DMS79 treated with DMSO at 0.1 percent for 48 hours (cell line): ENCODE measurements around the gene PSMD11.
A peak's percentile ranks its signal among the peaks of the same experiment; 100 is the strongest.

ENCODE experiments used
- DNase-seq: peaks from one replicate; lab custom pipeline; 2025; lab: John Stamatoyannopoulos, UW

Gene PSMD11

DNA sequence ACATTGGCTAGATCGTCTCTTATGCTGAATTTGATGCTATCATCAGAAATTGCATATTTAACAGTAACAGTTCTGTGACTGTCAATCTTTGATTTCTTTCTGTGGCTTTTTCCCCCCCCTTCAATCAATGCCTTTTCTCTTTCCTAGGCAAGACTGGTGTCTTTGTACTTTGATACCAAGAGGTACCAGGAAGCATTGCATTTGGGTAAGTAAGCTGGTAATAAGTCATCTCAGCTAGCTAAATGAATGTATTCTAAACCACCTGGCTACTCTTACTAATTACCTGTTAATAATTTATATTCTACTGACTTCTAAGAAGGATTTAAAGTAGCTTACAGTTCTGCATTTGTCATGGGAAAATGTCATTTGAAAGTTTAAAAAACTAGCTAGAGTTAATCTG is 20.1 kb downstream of the PSMD11 start:
- no peak for DNase-seq

DNA sequence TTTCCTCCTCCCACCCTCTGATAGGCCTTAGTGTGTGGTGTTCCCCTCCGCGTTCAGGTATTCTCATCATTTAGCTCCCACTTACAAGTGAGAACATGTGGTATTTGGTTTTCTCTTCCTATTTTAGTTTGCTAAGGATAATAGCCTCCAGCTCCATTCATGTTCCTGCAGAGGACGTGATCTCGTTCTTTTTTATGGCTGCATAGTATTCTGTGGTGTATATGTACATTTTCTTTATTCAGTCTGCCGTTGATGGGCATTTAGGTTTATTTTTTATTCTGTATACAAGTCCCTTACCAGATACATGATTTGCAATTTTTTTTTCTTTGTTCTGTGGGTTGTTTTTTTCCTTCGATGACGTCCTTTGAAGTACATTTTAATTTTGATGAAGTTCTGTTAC is 23.6 kb downstream of the PSMD11 start:
- DNase-seq: no peak

DNA sequence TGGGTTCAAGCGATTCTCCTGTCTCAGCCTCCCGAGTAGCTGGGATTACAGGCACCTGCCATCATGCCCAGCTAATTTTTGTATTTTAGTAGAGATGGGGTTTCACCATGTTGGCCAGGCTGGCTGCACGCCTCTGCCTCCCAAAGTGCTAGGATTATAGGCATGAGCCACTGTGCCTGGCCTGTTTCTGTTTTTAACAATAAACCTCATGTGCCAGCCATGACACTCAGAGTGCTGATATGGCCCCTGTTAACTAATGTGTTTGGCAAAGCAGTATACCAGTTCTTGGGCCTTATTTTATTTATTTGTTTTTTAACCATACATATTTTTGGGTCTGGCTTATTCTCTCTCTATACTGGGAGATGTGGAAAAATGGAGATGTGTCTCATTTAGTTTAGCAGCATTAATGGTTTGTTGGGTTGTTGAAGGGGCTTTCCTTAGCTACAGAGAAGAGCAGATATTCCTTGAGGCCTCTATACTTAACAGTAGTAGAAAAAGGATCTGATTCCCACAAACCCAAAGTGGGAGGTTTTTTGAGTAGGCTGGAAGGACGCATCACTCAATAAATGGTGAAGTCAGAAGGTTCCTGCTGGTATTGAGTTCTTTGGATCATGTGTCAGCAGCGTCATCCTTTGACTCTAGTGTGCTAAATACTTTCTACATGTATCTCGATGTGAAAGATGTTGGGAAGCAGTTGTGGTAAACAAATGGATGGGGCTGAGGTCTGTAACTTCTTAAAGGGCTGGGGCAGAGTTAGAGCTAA is 26.3 kb downstream of the PSMD11 start:
- DNase-seq: no peak

GRCh38 chr17:32471652-32472051 is 27.3 kb downstream of the PSMD11 start:
- no peak for DNase-seq

DNA sequence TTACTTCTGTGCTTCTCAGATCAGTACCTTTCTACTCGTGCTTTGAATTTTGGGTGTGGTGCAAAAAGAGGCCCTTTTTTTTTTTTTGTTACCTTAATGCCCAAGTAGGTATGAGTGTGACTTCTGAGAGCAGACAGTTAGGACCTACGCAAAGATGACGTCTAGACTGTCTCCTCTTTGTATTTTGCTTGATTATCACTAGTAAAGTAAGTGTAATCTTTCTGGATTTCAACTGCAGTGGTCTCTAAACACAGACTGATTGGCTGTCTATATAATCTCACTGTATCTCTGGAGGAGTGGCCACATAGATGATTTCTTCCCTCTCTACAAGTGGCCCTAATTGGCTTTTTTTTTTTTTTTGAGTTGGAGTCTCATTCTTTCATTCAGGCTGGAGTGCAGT is 30.9 kb downstream of the PSMD11 start:
- DNase-seq: no peak

DNA sequence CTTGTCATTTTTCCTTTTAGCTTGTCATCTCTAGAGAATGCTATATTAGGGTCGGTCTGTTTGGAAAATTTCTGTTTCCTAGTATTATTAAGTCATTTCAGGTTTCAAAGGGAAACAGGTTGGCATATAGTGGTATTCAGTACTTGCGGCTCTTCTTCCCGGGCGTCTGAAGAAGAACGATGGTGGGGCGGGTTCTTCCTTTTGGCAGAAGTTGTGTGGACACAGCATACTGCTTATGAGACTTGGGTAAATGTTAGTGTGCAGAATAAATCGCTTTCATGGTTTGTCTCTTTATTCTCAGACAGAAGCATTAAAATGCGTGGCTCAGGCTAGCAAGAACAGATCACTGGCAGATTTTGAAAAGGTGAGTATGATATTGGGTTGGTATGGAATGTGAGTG is 32.9 kb downstream of the PSMD11 start:
- no peak for DNase-seq

DNA sequence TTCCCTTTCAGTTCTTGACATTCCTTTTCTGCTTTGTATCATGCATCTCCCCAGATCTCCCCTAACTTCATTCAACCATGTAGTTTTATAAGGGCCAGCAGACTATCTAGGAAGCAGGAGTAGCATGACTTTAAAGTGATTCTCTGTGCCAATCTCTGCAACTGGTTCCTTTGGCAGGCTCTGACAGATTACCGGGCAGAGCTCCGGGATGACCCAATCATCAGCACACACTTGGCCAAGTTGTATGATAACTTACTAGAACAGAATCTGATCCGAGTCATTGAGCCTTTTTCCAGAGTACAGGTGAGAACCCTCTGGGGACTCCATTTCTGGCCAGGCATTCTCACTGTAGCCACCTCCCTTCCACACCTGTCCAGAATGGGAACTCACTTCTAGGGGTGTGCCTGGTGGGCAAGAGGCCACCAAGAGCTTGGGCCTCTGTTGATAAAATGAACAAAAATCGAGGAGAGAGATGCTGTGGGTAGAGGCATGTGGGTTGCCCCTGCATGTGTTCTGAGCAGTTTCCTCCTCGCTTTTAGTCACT is 34.8 kb downstream of the PSMD11 start:
- no peak for DNase-seq

DNA sequence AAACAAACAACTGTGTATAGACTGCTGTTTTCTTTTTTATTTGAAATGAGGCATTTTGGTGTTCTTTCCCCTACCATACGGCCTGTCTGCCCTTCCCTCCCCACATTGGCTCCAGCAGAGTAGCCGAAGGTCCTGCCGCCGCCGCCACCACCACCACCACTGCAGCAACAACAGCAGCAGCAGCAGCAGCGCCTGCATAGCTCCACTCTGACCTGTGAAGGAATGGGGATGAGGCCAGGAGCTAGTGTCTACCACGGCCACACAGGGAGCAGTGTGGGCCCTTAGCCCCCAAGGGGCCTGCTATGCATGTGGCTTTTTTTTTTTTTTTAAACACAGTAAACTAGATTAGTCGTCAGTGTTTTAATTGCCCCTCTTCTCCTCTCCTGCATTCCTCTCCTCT is 36.9 kb downstream of the PSMD11 start:
- no peak for DNase-seq

GRCh38 chr17:32482568-32483320 is 38.4 kb downstream of the PSMD11 start:
- DNase-seq: no peak

DNA sequence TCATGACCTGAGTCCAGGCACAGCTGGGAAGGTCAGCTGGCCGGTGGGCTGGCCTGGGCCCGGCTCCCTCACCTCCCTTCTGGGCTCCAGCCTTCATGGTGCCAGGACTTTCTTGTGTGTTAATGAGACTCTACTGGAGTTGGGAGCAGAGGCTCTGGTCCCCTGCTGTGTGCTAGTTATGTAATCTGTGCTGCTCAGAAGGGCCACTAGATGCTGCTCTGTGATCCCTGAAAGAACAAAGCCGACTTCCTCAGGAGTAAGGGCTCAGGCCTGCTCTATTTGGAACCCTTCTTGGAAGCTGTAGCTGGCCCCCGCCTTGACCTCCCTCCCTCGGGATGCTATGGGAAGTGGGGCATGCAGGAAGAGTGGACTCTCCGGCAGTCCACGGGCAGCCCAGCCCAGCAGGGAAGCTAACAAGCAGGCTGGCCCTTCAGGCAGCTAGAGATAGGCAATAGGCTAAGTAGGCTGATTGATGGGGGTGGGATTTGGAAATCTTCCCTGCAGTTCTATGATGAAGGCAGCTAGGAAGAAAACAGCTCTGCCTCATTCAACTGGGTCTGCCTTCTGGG is 39.2 kb downstream of the PSMD11 start:
- peak; percentile 66 for DNase-seq

DNA sequence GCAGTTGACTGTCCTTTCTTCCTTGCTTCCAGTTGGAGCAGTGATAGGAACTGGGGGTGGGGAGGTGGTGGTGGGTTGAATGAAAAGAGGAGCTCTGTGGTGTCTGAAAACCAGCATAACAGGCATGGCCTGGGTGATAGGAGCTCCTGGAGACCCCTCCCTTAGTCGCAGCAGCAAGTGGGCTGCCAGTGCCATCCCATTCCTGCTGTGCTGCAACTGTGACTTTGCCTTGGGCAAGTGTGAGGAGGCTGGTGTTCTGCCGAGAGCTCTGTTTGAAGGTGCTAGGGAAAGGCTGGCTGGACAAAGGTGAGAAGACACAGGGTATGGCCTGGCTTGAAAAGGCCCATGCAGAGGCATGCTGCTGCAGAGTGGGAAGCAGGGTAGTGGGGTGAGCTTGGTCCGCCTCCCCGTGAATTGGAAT is 39.7 kb downstream of the PSMD11 start:
- no peak for DNase-seq

DNA sequence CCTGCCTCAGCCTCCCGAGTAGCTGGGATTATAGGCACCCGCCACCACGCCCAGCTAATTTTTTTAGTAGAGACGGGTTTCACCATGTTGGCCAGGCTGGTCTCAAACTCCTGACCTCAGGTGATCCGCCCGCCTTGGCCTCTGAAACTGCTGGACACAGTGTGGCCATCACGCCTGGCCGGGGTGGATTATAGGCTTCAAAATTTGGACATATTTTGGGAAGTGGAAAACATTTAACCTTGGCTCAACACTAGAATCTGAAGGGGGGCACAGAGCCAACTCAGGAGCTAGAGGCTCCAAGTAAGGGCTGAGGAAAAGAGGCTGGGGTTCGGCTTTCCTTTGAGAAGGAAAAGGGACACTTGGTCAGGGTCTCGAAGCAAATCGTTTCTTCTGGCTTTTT is 40.3 kb downstream of the PSMD11 start:
- no peak for DNase-seq

DNA sequence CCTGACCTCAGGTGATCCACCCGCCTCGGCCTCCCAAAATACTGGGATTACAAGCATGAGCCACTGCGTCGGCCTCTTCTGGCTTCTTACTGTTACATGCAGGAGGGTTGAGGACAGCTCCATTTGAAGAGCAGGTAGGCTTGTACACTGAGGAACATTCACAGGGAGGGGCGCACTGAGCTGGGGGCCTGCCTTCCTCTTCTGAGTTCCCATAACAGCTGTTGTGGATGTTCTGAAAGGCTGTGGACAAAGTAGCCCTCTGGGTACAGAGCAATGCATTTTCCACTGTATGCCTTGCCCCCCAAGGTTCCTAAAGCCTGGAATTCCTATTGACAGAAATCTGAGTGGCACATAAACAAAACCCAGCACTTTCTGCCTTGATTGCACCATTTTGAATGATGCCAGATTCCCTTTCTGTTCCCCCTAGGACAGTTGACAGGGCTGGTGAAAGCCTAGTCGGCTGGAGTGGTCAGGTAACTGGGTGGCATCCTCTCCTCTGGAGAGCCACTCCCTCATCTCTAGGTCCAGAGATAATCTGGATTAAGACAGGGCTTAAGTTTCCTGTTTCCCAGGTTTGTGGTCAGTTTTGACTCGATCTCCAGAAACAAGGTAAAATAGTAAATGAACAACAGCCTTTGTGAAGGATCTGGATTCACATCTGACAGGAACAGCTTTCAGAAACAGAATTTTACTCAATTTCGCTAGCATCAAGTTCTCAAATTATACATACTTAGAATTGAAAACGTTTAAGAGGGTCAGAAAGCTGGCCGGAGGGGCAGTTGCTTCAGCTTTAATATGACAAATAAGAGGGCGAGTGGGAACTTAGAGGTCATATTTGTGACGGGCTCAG is 41.2 kb downstream of the PSMD11 start:
- no peak for DNase-seq

DNA sequence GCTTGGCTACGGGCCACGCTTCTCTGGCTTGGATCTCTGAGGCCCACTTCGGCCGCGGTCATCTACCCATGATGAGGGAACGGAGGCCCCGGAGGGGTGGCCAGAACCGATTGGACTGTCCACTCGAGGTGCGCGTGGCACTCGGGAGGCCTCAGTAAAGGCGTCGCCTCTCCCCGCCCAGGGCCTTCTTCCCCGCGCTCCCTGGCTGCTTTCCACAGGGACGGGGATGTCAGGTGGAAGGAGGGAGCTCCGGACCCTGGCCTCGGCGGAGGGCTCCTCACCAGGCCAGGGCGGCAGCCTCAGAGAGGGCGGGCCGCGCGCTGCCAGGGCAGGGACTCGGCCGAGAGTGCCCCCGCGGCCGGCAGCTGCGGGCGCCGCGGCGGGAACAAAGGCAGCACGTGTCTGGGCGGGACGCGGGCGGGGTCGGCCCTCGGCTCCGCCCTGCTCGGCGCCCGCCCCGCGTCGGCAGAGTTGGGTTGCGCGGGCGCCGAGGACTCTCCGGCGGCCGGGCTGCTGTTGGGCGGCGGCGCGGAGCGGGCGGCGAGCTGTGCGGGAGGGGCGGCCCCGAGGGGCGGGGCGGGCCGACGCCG is 41.9 kb downstream of the PSMD11 start:
- peak; percentile 77 for DNase-seq

DNA sequence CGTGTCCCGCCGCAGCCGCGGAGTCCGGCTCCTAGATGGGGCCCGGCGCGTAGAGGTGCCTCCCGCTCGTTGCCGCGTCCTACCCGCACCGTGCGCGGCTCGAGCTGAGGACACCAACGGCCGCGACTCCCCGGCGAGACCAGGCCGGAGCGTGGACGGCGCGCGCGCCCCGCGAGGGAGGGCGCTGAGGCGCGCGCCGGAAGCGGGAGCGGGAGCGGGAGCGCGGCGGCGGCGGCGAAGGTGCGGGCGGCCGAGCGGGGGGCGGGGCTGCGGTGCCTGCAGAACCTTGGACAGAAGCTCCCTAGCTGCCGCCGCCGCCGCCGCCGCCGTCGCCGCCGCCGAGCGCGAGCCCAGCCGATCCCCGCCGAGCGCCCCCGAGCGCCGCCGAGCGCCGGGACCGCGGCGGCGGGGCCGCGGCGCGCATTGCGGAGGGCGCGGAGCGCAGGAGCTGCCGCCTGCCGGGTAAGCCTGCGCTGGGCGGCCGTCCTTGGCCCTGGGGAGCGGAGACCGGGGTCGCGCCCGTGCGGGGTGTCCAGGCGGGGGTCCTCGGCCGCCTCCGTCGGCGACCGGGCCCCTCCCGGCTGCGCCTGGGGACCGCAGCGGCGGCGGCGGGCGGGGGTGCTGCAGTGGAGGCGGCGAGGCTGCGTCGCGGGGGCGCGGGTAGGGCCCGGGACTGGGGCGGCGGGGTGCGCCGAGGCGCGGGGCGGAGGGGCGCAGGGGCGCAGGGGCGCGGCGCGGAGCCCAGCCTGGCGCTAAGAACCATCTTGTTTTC is 42.6 kb downstream of the PSMD11 start, which contains the start of gene CDK5R1:
Gene CDK5R1 (plus strand): TSS at position 293 of the 772 bp plus-strand sequence. CDS start 628 bp downstream, outside the sequence.
- DNase-seq: peak; percentile 56

DNA sequence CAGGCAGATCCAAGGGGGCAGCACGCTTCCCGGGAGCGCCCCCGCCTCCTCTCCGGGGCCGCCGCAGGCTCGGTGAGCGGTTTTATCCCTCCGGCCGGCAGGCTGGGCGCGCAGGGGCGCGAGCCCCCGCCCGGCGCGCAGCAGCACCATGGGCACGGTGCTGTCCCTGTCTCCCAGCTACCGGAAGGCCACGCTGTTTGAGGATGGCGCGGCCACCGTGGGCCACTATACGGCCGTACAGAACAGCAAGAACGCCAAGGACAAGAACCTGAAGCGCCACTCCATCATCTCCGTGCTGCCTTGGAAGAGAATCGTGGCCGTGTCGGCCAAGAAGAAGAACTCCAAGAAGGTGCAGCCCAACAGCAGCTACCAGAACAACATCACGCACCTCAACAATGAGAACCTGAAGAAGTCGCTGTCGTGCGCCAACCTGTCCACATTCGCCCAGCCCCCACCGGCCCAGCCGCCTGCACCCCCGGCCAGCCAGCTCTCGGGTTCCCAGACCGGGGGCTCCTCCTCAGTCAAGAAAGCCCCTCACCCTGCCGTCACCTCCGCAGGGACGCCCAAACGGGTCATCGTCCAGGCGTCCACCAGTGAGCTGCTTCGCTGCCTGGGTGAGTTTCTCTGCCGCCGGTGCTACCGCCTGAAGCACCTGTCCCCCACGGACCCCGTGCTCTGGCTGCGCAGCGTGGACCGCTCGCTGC is 43.3 kb downstream of the PSMD11 start:
- DNase-seq: peak; percentile 41

DNA sequence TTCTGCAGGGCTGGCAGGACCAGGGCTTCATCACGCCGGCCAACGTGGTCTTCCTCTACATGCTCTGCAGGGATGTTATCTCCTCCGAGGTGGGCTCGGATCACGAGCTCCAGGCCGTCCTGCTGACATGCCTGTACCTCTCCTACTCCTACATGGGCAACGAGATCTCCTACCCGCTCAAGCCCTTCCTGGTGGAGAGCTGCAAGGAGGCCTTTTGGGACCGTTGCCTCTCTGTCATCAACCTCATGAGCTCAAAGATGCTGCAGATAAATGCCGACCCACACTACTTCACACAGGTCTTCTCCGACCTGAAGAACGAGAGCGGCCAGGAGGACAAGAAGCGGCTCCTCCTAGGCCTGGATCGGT is 43.9 kb downstream of the PSMD11 start:
- DNase-seq: no peak

DNA sequence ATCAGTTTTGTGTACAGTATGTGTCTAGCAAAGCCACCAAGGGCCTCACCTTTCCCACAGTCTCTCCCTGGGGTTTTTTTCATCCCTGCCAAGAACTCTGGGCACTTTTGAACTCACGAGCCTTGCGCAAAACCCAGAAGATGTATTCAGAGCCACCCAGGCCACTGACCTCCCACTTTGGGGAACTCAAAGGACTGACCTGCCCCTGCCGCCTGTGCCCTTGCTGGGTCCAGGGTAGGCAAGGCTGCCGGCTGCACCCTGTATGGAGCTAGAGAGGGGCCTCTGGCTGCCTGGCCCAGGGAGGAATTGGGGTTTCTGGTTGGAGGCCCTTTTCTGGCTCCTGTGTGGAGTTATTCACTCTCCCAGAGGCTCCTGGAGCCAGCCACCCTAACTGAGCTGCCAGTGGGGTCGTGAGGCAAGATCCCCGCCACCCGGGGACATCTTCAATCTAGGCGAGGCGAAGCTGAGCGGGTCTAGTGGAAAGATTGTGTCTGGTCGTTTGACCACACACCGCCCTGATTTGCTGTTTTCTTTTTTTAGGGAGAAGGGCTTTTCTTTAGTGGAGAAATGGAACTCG is 44.4 kb downstream of the PSMD11 start:
- no peak for DNase-seq

- no peak for DNase-seq
Measured at GRCh38 chr17:32489320-32490100, 45.2 kb downstream of the PSMD11 start.
